Natural killer cell (primary cell): ENCODE data around the gene HCFC2. TPM values are rescaled to one million over a fixed set of nuclear protein-coding genes. Genes with fewer than 3 reads are reported as not detected.

ENCODE experiments used
- ATAC-seq, 3 donors: fragments of 150-1000 bp in 2 of 3; fragments of 200-7000 bp in 1 of 3; cut with Tn5 transposase; 1 replicate in 1 of 3; 2 replicates in 2 of 3; pipeline ENCODE4 v1.10.0; 2021; ENCODE audit warnings: mild to moderate bottlenecking in 2 of 3, moderate library complexity in 2 of 3
- DNase-seq, 2 donors: peaks; one replicate each; pipeline versions ENCODE4 v3.0.0 to v3.0.0-alpha.2; 2013 to 2021; ENCODE audit warnings: mixed read lengths in 1 of 2
- H3K27ac ChIP-seq: one replicate; pipeline ENCODE4 v1.5.1; 2013; ENCODE audit warnings: mild to moderate bottlenecking, low read length
- H3K27me3 ChIP-seq: one replicate; pipeline ENCODE4 v1.6.1; 2013; ENCODE audit warnings: low read length; ENCODE audit not compliant: control insufficient read depth, insufficient read depth
- H3K36me3 ChIP-seq: one replicate; pipeline ENCODE4 v1.6.1; 2013; ENCODE audit warnings: low read length; ENCODE audit not compliant: control insufficient read depth, insufficient read depth
- H3K4me1 ChIP-seq: one replicate; pipeline ENCODE4 v1.6.1; 2013; ENCODE audit warnings: low read length; ENCODE audit not compliant: control insufficient read depth, insufficient read depth
- H3K4me3 ChIP-seq: one replicate; pipeline ENCODE4 v1.5.1; 2013; ENCODE audit warnings: low read length
- H3K9me3 ChIP-seq: one replicate; pipeline ENCODE4 v1.6.1; 2013; ENCODE audit warnings: low read length; ENCODE audit not compliant: control insufficient read depth, insufficient read depth
- H3K27ac Mint-ChIP-seq, 2 donors: one replicate each; pipeline ENCODE4 v1.8.0; 2022; ENCODE audit warnings: mild to moderate bottlenecking in 2 of 2, mixed read lengths in 2 of 2, moderate library complexity in 1 of 2
- H3K27me3 Mint-ChIP-seq, 2 donors: one replicate each; pipeline ENCODE4 v1.8.0; 2022; ENCODE audit warnings: low read depth in 2 of 2, mixed read lengths in 2 of 2
- H3K36me3 Mint-ChIP-seq: one replicate; pipeline ENCODE4 v1.8.0; 2022; ENCODE audit warnings: mixed read lengths
- H3K4me1 Mint-ChIP-seq, 2 donors: one replicate each; pipeline ENCODE4 v1.8.0; 2022; ENCODE audit warnings: mixed read lengths in 2 of 2
- H3K4me3 Mint-ChIP-seq: one replicate; pipeline ENCODE4 v1.8.0; 2022; ENCODE audit warnings: mild to moderate bottlenecking, moderate library complexity, mixed read lengths
- H3K9me3 Mint-ChIP-seq, 2 donors: one replicate each; pipeline ENCODE4 v1.8.0; 2022; ENCODE audit warnings: mixed read lengths in 2 of 2
- CTCF ChIP-seq: fragments of 200-600 bp; IDR thresholded peaks from one replicate; pipeline ENCODE4 v1.8.0; 2022; ENCODE audit warnings: antibody characterized with exemption
- WGBS: methylation state at CpG from one replicate; pipeline ENCODE4 v1.1.7; 2013; ENCODE audit warnings: missing lambda C conversion rate; ENCODE audit not compliant: insufficient coverage; 5-methylcytosine and 5-hydroxymethylcytosine counted together
- intact Hi-C: fragments of 100-400 bp; cut with micrococcal nuclease; formaldehyde crosslinking; loops from one replicate; pipeline ENCODE4 v1.14.2; 2022
- total RNA-seq, 4 donors: library from RNA; stranded (reverse); fragments of 120-200 nt in 1 of 4; gene quantifications; one replicate each; pipeline versions ENCODE4 v1.2.3 to v1.2.4, GENCODE V29; 2013 to 2022

The HCFC2 gene
- total RNA-seq, 3 donors from 2014 or later (not counting 1 experiment from before 2014, with no cell fraction given), result 20.3 to 24.4 (median 23.8) TPM

- no peak for ATAC-seq
Measured at GRCh38 chr12:104134882-104135281, 70.6 kb downstream of the HCFC2 start.

GRCh38 chr12:104136577-104136976 is 72.2 kb downstream of the HCFC2 start:
- Histone ChIP-seq H3K27me3 (no peaks in the 10 kb centered on the region), H3K27ac (no peak overlapping the region), H3K9me3 (no peaks in the 10 kb centered on the region), H3K4me3 (peak overlapping the region; percentile 54), H3K36me3 (peaks cover 11% of the 10 kb centered on the region), H3K4me1 (peaks cover 12% of the 10 kb centered on the region)
- peak overlapping the region; percentile 28 to 63 for H3K27ac Mint-ChIP-seq
- ATAC-seq (no peak), DNase-seq (no peak)
- intact Hi-C loops, result loop anchor here (2.0 kb wide), 1 partner anchor 168 kb away; no protein-coding TSS in a partner anchor
- H3K9me3 Mint-ChIP-seq, result no peaks in the 10 kb centered on the region
- no peak for TF ChIP-seq CTCF
- peaks cover 7 to 8% of the 10 kb centered on the region in 2 donors for H3K4me1 Mint-ChIP-seq
- H3K4me3 Mint-ChIP-seq, result peak overlapping the region; percentile 74
- H3K27me3 Mint-ChIP-seq, result no peaks in the 10 kb centered on the region
- no peaks in the 10 kb centered on the region for H3K36me3 Mint-ChIP-seq

More at GRCh38 chr12:104134882-104135281, 70.6 kb downstream of the HCFC2 start:
- 100% methylated on average over 1 of the region's 1 CpG for WGBS
- DNase-seq, result no peak
- Histone ChIP-seq H3K27ac (no peak overlapping the region), H3K4me1 (peaks cover 12% of the 10 kb centered on the region), H3K27me3 (no peaks in the 10 kb centered on the region), H3K9me3 (no peaks in the 10 kb centered on the region), H3K4me3 (no peak overlapping the region), H3K36me3 (peaks cover 24% of the 10 kb centered on the region)
- H3K4me3 Mint-ChIP-seq, result no peak overlapping the region
- no peak overlapping the region for H3K27ac Mint-ChIP-seq
- peaks cover 8 to 12% of the 10 kb centered on the region in 2 donors for H3K4me1 Mint-ChIP-seq
- intact Hi-C loops, result no loop called here
- no peaks in the 10 kb centered on the region for H3K27me3 Mint-ChIP-seq
- H3K36me3 Mint-ChIP-seq, result no peaks in the 10 kb centered on the region
- no peaks in the 10 kb centered on the region for H3K9me3 Mint-ChIP-seq
- no peak for TF ChIP-seq CTCF

- peaks cover 12% of the 10 kb centered on the region for H3K4me1 ChIP-seq
- peaks cover 2 to 4% of the 10 kb centered on the region in 2 donors for H3K4me1 Mint-ChIP-seq
- DNase-seq (peak; percentile 49 to 72), ATAC-seq (peak; percentile 10 to 18 (median 11))
- H3K27ac ChIP-seq, result peak overlapping the region; percentile 60
- WGBS, result under 1% methylated on average over 78 of the region's 78 CpGs
- no peak for TF ChIP-seq CTCF
- no peaks in the 10 kb centered on the region for H3K27me3 ChIP-seq
- peak overlapping the region; percentile 54 for H3K4me3 ChIP-seq
- peak overlapping the region; percentile 74 for H3K4me3 Mint-ChIP-seq
- peak overlapping the region; percentile 28 to 63 for H3K27ac Mint-ChIP-seq
- peaks cover 6% of the 10 kb centered on the region for H3K36me3 ChIP-seq
- intact Hi-C loops, result loop anchor here (2.0 kb wide), 1 partner anchor 168 kb away; no protein-coding TSS in a partner anchor
- H3K9me3 ChIP-seq, result no peaks in the 10 kb centered on the region
- peaks cover 0 to 3% of the 10 kb centered on the region in 2 donors for H3K27me3 Mint-ChIP-seq
- H3K36me3 Mint-ChIP-seq, result no peaks in the 10 kb centered on the region
- no peaks in the 10 kb centered on the region for H3K9me3 Mint-ChIP-seq
Measured at GRCh38 chr12:104137001-104137901, 72.9 kb downstream of the HCFC2 start.
